Activated CD4-positive, alpha-beta memory T cell treated with anti-CD3 and anti-CD28 coated beads, Interleukin-2, amount 10 ng/mL, durations not matched to agents 7 days and 5 days (primary cell): ENCODE results near the gene LAMC3. TPM values are rescaled to one million over a fixed set of nuclear protein-coding genes. Genes with fewer than 3 reads are reported as not detected.

Experiments used
- CTCF ChIA-PET: fragments of 350-600 bp; sonication (Branson Sonifier 250); formaldehyde crosslinking; loops from one replicate; lab custom pipeline; 2021; ENCODE audit warnings: antibody characterized with exemption, inconsistent platforms; lab: Charles Lee
- POLR2A ChIA-PET: fragments of 350-600 bp; sonication (Branson Sonifier 250); formaldehyde crosslinking; loops from one replicate; lab custom pipeline; 2021; ENCODE audit warnings: antibody characterized with exemption; lab: Charles Lee
- DNase-seq: peaks from one replicate; pipeline ENCODE4 v3.0.0-alpha.2; 2020
- H3K27ac Mint-ChIP-seq: one replicate; pipeline ENCODE4 v1.8.0; 2021; ENCODE audit warnings: mild to moderate bottlenecking, mixed read lengths
- H3K27me3 Mint-ChIP-seq: one replicate; pipeline ENCODE4 v1.8.0; 2021; ENCODE audit warnings: mixed read lengths
- H3K36me3 Mint-ChIP-seq: one replicate; pipeline ENCODE4 v1.8.0; 2021; ENCODE audit warnings: low read depth, mixed read lengths
- H3K4me1 Mint-ChIP-seq: one replicate; pipeline ENCODE4 v1.8.0; 2021; ENCODE audit warnings: mixed read lengths
- H3K4me3 Mint-ChIP-seq: one replicate; pipeline ENCODE4 v1.8.0; 2021; ENCODE audit warnings: mild to moderate bottlenecking, mixed read lengths
- H3K9me3 Mint-ChIP-seq: one replicate; pipeline ENCODE4 v1.8.0; 2021; ENCODE audit warnings: mixed read lengths
- total RNA-seq, 2 experiments: library from RNA; stranded (reverse); gene quantifications; one replicate each; pipeline ENCODE4 v1.2.3, GENCODE V29; 2021

LAMC3 gene
- total RNA-seq, 2 experiments from 2014 or later = not detected

DNA sequence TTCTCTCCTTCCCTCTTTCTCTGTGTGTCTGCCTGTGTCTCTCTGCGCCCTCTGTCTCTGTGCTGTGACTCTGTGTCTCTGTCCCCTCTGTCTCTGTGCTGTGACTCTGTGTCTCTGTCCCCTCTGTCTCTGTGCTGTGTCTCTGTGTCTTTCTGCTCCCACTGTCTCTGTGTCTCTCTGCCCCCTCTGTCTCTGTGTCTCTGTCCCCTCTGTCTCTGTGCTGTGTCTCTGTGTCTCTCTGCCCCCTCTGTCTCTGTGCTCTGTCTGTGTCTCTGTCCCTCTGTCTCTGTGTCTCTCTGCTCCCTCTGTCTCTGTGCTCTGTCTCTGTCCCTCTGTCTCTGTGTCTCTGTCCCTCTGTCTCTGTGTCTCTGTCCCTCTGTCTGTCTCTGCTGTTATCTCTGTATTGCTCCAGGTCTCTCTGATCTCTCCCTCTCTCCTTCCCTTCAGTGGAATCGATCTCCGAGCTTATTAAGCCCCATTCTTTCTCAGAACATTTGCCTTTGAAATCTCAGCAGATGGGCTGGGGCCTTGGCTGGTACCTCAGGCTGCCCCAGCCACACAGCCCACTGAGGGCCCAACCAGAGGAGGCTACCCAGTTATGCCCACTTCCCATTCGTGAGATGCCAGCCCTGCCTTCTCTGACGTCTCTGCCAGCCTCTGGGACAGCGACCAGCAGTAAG is 36.6 kb upstream of the LAMC3 start:
- ChIA-PET CTCF (no interaction called here), POLR2A (no interaction called here)
- Mint-ChIP-seq H3K27ac (no peak overlapping the region), H3K4me1 (no peaks in the 10 kb centered on the region), H3K27me3 (peaks cover 6% of the 10 kb centered on the region), H3K36me3 (no peaks in the 10 kb centered on the region), H3K9me3 (no peaks in the 10 kb centered on the region), H3K4me3 (no peak overlapping the region)
- DNase-seq = no peak

DNA sequence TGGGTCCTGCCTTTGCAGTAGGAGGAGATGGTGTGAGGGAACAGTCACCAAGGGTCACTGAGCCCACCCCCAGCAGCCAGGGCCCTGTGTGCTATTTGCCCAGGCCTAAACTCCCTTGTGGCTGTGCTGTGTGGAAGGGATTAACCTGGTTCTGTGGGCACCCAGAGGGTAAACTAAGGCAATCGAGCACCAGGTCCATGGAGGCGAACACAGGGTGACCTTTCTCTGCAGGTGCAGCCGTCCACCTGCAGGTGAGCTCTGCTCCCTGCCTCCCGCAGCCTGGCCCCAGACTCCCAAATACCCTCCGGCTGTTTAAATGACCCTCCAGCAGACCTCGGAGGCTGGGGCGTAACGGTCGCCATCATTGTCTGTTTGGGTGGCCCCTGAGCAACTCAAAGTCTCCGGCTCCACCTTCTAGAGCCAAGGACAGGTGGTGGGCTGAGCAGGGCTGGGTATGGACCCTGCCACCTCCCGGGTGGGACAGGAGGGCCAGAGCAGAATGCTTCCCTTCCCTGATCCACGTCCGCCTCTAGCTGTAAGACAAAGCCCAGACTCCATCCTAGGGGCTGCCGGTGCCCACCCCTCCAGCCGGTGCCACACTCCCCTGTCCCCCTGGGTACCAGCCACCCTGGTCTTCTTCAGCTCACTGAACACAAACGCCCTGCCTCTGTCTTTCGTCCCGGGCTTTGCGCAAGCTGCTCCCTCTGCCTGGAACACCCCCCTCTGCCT is 35.9 kb upstream of the LAMC3 start:
- POLR2A ChIA-PET = no interaction called here
- CTCF ChIA-PET = no interaction called here
- no peak overlapping the region for H3K27ac Mint-ChIP-seq
- no peak overlapping the region for H3K4me3 Mint-ChIP-seq
- no peaks in the 10 kb centered on the region for H3K9me3 Mint-ChIP-seq
- H3K4me1 Mint-ChIP-seq = no peaks in the 10 kb centered on the region
- H3K27me3 Mint-ChIP-seq = peaks cover 6% of the 10 kb centered on the region
- DNase-seq = no peak
- H3K36me3 Mint-ChIP-seq = no peaks in the 10 kb centered on the region

DNA sequence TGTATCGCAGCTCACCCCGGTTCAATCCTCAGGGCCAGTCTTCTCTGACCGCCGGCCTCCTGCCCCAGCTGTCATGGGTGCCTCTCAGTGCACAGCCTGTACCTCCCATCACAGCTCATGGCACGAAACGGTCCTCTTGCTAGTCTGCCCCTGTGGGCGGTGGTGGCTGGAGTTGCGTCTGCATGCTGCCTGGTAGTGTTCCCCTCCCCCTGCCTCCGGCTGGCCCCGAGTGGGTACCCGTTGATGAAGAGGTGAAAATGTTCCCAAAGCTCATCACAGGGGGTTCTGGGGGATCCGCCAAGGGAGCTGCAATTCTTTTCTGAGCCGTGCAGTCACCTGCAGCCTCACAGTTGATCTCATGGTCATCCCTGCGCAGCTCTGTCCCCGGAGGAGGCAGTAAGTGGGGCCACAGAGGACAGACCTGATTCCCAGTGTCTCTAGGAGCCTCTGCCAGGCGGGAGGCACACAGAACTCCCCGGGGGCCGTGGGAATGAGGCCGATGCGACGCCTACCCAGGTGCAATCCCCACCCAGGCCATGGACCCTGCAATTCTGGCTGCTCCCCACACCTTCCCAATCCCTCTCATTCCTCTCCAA is 35.2 kb upstream of the LAMC3 start:
- ChIA-PET POLR2A (no interaction called here), CTCF (no interaction called here)
- DNase-seq = no peak
- Mint-ChIP-seq H3K4me1 (no peaks in the 10 kb centered on the region), H3K27ac (no peak overlapping the region), H3K9me3 (no peaks in the 10 kb centered on the region), H3K27me3 (peaks cover 6% of the 10 kb centered on the region), H3K36me3 (no peaks in the 10 kb centered on the region), H3K4me3 (no peak overlapping the region)

DNA sequence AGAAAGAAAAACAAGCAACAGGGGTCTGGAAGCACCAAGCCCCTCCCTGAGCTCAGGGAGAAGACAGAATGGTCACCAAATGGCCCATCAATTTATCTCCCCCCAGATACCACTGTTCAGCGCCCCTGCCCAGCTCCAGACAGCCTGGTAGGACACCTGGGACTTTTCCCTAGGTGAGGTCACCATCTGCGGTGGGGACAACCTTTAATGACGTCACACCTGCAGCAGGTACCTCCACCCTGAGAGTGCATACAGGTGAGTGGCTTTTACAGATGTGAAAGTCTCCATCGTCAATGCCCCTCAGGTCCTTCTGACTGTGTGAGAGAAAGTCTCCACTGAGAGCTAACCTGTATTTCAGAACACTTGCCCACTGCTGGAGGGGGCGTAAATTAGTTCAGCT is 34.3 kb upstream of the LAMC3 start:
- H3K4me3 Mint-ChIP-seq = no peak overlapping the region
- no peaks in the 10 kb centered on the region for H3K36me3 Mint-ChIP-seq
- no peak overlapping the region for H3K27ac Mint-ChIP-seq
- DNase-seq = no peak
- POLR2A ChIA-PET = no interaction called here
- peaks cover 6% of the 10 kb centered on the region for H3K27me3 Mint-ChIP-seq
- H3K4me1 Mint-ChIP-seq = no peaks in the 10 kb centered on the region
- CTCF ChIA-PET = no interaction called here
- H3K9me3 Mint-ChIP-seq = no peaks in the 10 kb centered on the region

GRCh38 chr9:130975156-130975555 is 33.8 kb upstream of the LAMC3 start:
- Mint-ChIP-seq H3K27ac (no peak overlapping the region), H3K36me3 (no peaks in the 10 kb centered on the region), H3K9me3 (no peaks in the 10 kb centered on the region), H3K27me3 (peaks cover 7% of the 10 kb centered on the region), H3K4me1 (no peaks in the 10 kb centered on the region), H3K4me3 (no peak overlapping the region)
- ChIA-PET POLR2A (no interaction called here), CTCF (no interaction called here)
- DNase-seq = no peak

DNA sequence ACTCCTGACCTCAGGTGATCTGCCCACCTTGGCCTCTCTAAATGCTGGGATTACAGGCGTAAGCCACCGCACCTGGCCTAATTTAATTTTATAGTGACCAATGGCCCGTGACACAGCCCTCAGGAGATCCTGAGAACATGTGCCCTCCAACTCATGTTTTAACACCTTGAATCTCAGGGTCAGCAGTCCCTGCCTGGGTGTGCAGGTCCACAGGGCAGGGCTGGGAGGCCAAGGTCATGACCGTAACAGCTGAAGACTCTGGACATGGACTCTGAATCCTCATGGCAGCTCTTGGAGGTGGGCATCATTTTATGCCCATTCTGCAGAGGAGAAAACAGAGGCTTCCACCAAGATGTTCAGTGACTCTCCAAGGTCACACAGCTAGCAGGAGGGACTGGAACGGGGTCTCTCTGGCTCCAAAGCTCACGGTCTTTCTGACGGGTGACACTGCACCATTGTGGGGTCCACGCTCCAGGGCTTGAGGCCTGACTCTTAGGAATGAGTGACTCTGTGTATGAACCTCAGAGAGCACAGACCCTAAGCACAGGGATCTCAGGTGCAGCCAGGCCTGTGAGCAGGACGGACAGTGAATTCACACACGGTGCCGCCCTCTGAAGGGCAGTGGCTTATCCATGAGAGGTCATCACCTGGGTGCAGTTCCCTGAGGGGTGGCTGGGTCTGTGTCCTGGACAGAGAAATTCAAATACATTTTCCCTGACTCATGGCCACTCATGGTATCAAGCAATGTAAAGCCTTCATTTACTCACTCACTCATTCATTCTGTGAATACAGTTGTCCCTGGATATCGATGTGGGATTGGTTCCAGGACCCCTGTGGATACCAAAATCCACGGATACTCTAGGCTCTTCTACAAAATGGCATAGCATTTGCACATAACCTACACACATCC is 32.8 kb upstream of the LAMC3 start:
- Mint-ChIP-seq H3K4me3 (no peak overlapping the region), H3K27ac (no peak overlapping the region), H3K4me1 (no peaks in the 10 kb centered on the region), H3K9me3 (no peaks in the 10 kb centered on the region), H3K27me3 (peaks cover 9% of the 10 kb centered on the region), H3K36me3 (no peaks in the 10 kb centered on the region)
- DNase-seq = no peak
- CTCF ChIA-PET = no interaction called here
- POLR2A ChIA-PET = no interaction called here

DNA sequence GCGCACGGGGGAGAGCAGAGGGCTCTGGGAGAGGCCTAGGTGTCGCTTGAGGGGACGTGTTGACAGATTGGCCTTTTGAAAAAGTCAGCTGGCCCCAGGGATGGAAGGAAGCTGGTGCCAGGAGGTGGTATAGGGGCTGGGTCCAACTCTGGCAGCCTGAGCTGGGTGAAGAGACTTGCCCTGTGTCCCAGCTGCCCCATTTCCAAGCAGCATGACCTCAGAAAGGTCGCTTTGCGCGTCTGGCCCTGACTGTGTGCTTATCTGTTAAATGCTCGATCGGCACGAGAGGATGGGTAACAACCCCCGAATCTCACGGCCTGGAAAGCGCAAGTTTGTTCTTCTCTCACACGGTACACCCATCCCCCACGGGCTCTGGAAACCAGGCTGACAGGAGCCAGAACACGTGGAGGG is 31.2 kb upstream of the LAMC3 start:
- H3K36me3 Mint-ChIP-seq = no peaks in the 10 kb centered on the region
- peaks cover 5% of the 10 kb centered on the region for H3K27me3 Mint-ChIP-seq
- no peak overlapping the region for H3K27ac Mint-ChIP-seq
- no peak for DNase-seq
- CTCF ChIA-PET = no interaction called here
- no peak overlapping the region for H3K4me3 Mint-ChIP-seq
- POLR2A ChIA-PET = no interaction called here
- H3K4me1 Mint-ChIP-seq = no peaks in the 10 kb centered on the region
- no peaks in the 10 kb centered on the region for H3K9me3 Mint-ChIP-seq

DNA sequence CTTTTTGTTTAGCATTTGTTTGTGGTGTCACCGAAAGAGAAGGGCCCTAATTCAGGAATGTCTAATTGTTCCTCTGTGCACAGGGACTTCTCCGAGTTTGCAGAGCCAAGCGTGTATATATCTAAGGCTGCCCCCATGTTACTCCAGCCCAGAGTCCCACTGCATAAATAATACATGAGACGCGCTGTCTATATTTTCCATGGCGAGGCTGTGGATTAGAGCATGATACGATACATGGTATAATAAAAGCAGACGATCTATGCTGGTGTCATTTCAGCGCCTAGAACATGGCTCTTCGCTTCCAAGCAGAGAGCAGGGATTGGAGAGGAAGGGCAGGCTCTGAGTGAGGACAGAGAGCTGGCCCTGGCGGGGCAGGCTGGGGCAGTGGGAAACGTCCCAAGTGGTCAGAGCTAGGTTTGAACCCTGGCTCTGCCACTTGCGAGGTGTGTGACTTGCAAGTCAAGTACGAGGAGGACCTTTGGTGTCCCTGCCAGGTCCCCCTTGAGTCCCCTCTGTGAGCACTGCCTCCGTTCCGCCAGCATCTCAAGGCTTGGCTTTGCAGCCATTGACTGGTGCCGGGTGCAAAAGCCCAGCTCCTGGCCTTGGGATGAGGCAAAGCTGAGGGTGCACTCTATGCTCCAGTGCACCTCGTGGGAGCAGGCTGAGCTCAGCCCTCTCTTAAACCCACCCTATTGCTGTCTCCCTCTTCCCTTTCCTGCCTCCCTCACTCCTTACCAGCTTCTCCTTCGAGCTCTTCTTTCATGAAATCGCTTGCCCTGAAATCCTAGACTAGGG is 29.2 kb upstream of the LAMC3 start:
- no peaks in the 10 kb centered on the region for H3K4me1 Mint-ChIP-seq
- H3K27me3 Mint-ChIP-seq = peaks cover 5% of the 10 kb centered on the region
- no peak overlapping the region for H3K4me3 Mint-ChIP-seq
- no peaks in the 10 kb centered on the region for H3K36me3 Mint-ChIP-seq
- H3K27ac Mint-ChIP-seq = no peak overlapping the region
- ChIA-PET POLR2A (no interaction called here), CTCF (no interaction called here)
- DNase-seq = no peak
- H3K9me3 Mint-ChIP-seq = no peaks in the 10 kb centered on the region

DNA sequence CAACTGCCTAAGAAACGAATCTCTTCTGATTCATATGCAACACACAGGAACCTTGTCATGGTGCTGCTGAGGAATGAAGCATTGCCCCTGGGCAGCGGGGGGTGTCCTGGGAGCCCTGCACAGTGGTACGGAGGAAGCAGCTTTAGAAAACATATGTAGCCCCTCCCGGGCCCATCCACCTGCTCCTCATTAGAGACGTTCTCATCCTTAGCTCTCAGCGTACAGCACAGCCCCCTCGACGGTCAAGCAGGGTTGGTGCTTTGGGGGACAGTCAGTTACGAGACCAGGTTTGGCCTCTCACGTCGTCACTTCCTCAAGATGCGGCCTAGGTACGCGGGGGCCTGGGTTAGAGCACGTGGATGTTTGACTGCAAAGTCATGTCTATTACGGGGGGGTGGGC is 28.4 kb upstream of the LAMC3 start:
- no peaks in the 10 kb centered on the region for H3K36me3 Mint-ChIP-seq
- H3K9me3 Mint-ChIP-seq = no peaks in the 10 kb centered on the region
- no peak overlapping the region for H3K27ac Mint-ChIP-seq
- peaks cover 5% of the 10 kb centered on the region for H3K27me3 Mint-ChIP-seq
- ChIA-PET CTCF (no interaction called here), POLR2A (no interaction called here)
- no peak overlapping the region for H3K4me3 Mint-ChIP-seq
- H3K4me1 Mint-ChIP-seq = no peaks in the 10 kb centered on the region
- DNase-seq = no peak

DNA sequence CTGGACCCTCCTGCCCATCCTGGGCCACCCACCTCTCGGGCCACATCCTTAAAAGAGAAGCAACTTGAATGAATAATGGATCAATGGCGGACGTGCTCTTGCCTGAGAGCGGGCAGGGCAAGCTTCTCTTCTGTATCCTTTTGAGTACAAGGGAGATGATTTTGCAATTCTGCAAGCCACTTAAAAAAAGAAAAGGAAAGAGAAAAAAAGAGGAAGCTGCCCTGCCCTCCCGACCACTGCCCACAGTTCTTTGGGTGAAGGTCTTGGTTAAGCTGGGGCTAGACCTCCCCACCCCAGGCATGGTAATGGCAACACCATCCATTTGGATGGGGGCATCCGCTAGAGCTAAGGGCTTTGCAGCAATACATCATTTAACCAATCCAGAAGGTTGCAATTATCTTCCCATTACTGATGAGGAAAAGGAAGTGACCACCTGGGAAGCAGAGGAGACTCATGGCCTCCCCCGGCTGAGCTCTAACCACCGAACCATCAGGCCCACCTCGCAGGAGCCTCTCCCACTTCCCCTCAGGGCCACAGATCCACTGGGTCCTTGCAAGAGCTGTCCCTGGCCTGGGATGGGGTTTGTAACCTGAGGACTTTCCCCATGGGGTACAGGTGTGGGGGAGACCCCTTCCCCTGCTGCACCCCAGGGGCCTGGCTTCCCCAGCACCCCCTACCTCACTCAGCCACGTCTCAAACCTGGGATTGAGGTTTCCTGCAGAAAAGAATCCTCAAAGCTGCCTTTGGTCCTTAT is 27.8 kb upstream of the LAMC3 start:
- H3K4me1 Mint-ChIP-seq = no peaks in the 10 kb centered on the region
- no peak for DNase-seq
- H3K27ac Mint-ChIP-seq = no peak overlapping the region
- H3K4me3 Mint-ChIP-seq = no peak overlapping the region
- ChIA-PET POLR2A (no interaction called here), CTCF (no interaction called here)
- H3K9me3 Mint-ChIP-seq = no peaks in the 10 kb centered on the region
- H3K27me3 Mint-ChIP-seq = peaks cover 5% of the 10 kb centered on the region
- no peaks in the 10 kb centered on the region for H3K36me3 Mint-ChIP-seq

GRCh38 chr9:130981756-130982137 is 27.2 kb upstream of the LAMC3 start:
- ChIA-PET CTCF (no interaction called here), POLR2A (no interaction called here)
- no peak for DNase-seq
- Mint-ChIP-seq H3K4me3 (no peak overlapping the region), H3K36me3 (no peaks in the 10 kb centered on the region), H3K27ac (no peak overlapping the region), H3K4me1 (no peaks in the 10 kb centered on the region), H3K27me3 (peaks cover 5% of the 10 kb centered on the region), H3K9me3 (no peaks in the 10 kb centered on the region)
